Stimulated activated CD8-positive, alpha-beta memory T cell treated with anti-CD3 and anti-CD28 coated beads, Interleukin-15, amount 100 ng/mL, for 1 hour (primary cell): ENCODE results near the gene SLC6A13.

Source experiments
- DNase-seq: peaks from one replicate; pipeline ENCODE4 v3.0.0-alpha.2; 2020; ENCODE audit warnings: low read depth

SLC6A13 gene

DNA sequence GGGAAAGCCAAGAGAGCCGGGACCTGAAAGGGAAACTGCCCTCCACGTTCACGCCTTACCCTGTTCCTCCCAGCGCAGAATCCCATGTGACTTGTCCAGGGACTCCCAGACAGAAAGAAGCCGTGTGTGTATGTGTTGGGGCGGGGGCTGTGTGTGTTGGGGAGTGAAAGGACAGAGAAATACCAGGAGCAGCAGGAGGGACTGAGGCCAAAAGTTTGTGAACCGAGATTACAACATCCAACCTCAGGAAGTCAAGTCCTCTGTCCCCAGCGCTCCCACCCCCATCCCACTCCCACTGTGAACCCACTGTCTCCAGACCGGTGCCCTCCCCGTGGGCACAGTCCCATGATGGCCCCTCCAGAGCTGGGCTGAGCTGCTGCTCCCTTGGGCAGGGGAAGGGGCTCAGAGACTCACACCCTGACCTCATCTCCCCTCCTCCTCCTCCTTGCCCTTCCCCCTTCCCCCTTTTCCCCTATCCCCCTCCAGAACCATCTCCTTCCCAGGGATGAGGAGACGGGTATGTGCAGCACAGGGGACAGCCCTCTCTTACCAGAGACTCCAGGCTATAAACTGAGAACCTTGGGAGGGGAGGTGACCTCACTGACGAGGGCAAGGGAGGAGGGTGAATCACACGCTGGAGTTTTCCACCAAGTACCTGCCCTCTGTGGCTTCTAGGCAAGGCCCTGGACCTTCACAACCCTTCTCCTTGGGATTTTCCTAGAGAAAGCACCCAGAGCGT, 48.5 kb downstream of the SLC6A13 start, which contains the start of gene SLC6A12:
SLC6A12 (minus strand) TSS at position 155 of the 739 bp plus-strand sequence. CDS start 4,171 bp downstream, outside the sequence.
- DNase-seq, result no peak

DNA sequence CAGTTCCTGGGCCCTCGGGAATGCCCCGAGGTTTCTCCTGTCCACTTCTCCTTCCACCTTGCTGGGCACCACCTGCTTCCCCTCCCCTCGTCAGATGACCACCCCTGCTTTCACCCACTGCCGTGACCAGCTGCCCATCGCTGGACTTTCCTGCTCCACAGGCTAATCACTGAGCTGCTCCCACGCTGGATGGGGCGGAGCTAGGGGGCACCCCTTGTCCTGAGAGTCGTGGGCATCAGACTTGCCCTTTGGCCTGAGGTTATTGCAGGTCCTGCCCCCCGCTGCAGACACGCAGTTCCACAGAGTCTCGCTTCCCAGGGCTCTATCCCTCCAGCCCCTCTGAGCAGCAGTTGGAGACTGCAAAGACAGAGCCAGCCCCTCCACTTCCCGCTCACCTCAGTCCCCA, 49.1 kb downstream of the SLC6A13 start:
- DNase-seq, result no peak

DNA sequence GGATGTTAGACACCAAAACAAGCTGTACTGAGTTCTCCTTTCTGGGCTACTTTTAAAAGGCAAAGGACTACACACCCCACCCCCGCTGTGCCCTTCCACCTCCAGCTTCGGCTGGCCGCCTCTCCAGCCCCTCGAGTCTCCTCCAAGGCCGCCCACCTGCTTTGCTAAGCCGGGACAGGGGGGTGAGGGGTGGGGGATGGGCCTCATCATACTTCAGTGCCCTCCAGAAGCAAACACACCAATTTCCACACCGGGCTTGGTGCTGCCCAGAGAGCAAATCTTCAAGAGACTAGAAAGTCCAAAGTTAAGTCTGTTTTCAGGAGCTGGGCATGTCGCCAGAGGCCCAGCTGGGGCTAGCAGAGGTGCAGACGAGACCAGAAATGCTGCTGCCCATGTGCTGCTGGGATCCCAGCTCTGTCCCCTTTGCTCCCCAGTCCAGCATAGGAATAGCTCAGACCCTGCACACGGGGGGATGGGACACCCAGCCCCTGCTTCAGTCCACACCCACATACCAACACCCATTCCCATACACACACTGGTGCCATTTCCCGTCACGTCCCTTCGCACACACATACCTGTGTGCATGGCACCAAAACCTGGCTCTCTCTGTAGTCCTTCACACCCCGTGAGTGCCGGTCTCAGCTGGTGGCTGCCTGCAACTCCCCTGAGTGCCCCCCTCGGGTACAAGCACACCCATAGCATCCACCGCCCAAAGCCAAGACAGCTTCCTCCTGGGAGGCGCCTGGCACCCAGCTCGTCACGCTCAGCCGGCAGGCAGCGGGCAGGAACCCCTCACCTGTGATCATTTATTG, 49.7 kb downstream of the SLC6A13 start:
- DNase-seq, result no peak

DNA sequence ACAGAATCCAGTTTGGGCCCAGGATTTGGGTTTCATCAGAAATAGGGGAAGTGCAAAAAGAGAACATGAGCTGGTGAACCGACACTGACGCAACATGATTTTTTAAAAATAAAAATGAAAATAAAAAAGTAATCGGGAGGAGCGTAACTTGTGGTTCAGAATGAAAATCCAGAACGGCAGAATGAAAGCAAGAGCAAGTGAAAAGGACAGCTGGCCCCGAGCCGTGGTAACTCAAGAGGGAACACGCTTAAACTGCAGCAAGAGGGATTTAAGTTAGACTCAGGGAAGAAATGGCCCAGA, 50.3 kb downstream of the SLC6A13 start:
- DNase-seq, result no peak

DNA sequence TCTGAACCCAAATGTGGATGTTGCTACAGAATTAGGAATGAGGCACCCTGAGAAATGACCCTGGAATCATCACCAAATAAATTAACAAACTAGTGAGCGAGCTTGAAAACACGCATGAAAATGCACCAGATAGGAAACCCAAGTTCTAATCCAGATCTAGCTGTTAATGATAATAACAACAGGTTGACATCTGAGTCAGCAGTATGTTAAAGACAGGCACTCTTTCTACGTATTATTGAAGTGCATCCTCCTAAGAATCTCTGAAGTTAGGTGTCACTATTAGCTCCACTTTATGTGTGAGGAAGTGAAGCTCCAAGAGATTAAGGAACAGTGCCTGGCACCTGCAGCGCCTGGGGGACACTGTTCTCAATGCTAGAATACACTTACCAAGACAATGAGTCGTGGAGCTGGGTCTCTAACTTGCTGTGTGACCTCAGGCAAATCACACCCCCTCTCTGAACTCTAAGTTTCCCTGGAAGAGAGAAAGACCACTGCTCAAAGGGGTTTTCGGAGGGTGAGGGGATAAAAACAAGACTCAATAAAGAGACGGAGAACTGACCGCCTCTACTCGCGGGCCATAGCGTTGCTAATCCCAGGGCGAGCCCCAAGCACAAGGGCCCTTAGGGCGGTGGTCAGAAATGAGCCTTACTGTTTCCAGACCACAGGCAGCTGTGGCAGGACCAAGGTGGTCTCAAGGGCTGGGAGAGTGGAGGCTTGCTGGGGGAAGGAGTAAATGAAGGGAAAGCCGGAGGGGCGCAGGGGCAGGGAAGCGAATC, 50.8 kb downstream of the SLC6A13 start:
- no peak for DNase-seq

DNA sequence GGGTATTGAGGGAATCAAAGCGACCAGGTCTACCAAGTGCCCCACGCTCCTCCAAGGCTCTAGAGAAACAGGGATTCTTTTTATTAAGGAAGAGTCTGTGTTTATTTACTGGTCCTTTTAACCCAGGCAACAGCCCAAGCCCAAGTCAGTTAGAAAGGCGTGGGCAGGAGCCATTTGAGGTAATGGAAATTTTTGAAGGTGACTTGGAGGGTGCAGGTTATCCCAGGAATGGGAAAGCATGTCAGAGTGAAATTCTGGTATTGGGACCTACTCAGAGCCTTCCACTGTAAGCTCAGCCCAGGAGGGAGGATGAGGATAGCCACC, 51.5 kb downstream of the SLC6A13 start:
- DNase-seq, result no peak

DNA sequence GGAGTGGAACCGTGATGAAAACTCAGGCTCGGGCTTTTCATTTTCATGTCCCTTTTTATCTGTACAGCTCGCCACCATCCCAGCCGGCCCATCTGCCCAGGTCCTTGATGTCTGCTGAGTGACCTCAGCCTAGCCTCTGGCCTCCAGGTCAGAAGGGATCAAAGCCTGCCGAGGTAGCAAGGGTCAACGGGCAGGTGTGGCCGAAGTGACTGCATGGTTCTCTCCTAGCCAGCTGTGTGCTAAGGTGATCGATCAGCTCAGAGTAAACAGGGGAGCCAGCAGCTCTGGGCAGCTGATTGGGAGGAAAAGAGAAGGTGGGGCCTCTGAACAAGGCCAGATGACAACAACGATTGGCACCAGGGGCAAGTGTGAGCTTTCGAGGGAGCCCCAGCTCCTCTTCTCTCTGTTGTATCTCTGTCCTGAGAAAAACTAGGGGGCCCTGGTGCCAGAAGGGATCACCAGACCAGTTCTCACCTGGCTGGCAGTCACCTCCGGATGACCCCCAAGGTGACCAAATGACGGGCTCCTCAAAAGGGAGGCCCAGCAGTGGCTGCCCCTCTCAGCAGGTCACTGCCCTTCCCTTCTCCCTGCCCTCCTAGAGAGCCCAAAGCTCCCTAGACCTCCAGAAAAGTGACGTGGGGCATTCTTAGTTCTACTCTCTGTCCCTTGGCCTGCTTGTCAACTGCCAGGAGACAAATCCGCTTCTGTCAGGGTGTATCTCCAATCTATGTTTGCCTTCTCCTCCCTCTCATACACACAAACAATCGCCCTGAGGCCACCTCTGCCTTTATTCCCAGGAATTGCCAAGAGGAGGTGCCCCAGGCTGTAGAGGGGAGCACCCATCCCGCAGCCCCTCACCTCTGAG, 52.1 kb downstream of the SLC6A13 start:
- no peak for DNase-seq

DNA sequence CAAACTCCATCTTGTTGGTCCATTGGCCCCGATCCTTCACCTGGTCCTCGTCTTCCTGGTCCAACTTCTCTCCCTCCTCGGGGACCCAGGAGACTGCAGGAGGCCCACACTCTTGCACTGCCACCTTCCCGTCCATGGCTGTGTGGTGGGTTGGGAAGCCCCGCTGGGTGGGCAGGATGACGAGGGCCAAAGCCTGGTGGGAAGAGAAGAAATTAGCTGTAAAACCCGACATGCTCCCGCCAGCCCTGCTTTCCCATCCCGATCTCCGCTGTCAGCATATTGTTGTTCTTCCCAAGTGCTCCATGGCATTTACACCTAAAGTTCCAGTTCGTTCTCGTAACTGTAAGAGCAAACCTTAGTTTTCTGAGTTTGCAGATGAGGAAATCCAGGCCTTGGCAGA, 52.8 kb downstream of the SLC6A13 start:
- no peak for DNase-seq

DNA sequence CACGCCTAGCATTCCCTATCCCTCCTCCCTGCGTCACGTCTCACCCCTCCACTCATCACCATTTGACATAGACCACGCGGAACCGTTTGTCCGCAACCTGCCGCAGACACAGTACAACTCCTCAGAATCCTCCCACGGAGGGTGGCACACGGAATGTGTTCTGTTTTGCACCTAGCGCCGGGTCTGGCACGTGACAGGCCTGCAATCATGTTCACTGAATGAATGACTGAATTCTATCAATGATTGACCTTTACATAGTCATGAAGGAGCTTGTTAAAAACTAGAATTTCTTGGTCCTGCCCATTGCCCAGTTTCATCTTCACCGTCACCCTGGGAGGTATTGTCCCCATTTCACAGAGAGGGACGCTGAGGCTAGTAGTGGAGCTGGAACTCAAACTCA, 53.4 kb downstream of the SLC6A13 start:
- no peak for DNase-seq

DNA sequence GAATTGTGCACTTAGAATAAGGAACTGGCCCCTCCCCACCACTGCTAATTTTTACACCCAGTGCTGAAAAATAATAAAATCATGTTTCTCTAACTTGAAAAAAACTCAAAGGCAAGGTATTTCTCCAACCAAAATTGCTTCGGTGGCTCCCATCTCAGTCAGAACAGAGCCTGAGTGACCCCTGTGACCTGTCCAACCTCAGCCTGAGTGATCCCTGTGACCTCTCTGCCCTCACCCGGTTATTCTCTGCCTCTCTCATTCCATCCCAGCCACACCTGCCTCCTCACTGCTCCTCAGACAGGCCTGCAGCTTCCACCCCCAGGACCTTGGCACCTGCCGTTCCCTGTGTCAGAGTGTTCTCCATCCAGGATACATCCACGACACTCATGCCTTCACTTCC, 53.8 kb downstream of the SLC6A13 start:
- DNase-seq, result no peak

DNA sequence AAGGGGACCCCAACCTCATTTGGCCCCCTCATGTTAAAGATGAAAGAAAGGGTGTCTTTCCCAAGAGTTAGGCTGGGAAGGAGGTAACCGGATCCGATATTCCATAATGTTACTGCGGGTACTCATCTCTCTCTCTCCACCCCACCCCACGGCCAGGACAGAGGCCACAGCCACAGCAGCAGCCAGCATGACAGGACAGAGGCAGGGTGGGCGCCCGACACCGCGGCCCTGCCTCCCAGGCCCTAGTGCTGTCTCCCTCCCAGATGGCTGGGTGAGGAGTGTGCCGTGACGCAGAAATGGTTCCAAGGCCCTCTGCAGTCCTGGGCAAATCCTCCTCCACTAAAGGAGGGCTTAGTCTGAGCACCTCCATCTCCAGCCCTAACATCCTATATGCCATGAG, 54.8 kb downstream of the SLC6A13 start:
- no peak for DNase-seq

DNA sequence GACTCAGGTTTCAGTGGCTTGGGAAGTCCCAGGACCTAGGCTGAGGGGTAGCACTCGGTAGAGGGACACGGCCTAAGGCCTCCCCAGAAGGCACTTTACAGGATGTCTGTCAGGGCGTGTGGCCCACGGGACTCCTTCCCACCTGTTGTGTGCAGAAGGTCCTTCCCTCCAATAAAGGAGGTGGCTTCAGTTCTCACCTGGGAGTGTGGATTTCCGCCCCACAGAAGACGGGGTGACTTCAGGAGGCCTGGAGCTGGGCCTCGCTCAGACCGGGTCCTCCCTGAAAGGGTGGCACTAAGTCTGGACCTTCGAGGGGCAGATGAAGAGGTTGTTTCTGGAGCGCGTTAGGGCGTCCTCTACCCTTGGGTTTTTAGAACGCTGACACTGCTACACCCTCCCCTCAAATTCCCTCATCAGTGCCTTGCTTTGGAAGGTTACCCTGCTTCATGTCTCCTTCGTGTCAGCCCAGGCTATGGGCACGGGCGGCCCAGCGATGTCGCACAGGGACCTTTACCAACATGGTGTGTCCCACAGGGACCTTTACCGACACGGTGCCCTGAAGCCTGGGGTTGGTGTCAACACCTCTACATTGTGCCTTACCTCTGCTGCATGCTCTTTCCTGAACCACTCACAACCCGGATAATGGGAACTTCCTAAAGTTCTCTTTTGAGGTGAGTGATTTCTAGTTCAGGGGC, 55.7 kb downstream of the SLC6A13 start:
- DNase-seq, result no peak

DNA sequence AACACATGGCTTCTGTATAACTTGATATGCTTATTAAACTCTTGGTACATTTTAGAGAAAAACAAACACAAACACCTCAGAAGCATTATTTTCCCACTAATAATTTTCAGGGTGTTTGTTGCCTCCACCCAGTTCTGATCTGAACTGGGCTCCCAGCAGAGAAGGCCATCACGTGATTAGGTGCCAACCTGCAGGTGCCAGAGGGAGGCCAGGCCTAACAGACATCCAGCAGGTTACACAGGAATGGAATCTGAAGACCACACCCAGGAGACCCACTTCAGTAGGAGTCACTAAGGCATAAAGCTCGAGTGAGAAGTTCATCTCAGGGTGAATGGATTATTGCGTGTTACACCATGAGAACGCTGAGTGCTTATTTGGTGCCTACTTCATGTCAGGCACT, 57.6 kb downstream of the SLC6A13 start:
- DNase-seq, result no peak

DNA sequence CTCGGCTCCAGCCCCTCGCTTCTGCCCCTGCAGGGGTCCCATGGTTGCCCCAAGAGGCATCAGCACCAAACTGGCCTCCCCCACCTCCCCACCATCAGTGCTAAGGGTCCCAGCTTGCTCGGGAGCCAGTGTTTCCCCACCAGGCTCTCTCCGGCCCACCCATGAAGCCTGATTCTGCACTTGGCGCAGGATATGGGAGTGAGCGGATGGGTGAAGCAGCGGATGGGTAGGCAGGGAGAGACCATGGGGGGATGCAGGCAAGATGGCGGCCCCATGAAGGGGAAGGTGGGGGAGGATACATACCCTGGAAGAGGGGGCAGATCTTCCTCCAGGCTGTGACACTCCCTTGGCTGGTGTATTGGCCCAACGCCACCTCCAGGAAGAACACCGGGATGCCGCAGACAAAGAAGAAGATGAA, 58.4 kb downstream of the SLC6A13 start:
- DNase-seq, result no peak

DNA sequence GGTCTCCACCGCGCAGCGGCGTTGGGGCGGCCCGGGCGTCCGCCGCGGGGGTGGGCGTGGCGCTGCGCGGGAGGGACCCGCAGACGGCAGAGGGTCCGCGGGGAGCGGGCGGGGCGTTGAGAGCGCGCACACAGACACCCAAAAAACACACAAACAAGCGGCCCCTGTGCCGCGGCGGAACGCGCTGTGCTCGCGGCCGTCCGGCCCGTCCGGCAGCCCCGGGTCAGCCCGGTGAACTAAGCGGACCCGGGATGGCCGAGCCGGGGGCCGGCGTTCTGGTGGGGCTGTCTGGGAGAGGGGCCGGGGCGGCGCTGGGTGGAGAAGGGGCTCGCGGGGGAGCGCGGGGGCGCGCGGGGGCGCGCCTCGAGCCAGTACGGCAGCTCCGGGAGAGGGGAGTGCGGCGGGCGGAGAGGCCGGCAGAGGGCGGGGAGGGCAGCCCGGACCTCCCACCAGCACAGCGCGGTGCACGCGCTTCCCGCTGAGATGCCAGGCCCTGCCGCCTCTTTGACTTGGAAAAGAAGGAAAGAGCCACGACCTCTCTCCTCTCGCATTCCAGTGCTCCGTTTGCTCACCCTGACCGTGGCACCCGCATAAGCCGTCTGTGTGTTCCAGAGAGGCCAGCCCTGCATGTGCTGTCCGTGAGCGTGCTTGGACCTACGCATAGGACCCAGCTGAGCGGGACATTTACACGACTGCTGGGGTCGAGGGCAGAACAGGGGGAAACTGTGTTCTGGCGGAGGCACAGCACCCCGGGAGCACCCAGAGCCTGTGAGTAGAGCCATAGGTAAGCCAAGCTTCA, 59.0 kb downstream of the SLC6A13 start:
- DNase-seq, result no peak

DNA sequence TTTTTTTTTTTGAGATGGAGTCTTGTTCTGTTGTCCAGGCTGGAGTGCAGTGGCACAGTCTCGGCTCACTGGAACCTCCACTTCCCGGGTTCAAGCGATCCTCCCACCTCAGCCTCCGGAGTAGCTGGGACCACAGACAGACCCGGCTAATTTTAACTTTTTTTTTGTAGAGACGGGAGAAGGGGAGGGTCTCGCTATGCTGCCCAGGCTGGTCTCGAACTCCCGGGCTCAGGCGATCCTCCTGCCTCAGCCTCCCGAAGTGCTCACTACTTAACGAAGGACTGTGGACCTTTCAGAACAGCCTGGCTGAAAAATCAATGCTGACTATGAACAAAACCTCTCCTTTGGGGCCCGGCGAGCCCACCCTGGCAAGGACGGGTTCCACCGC, 59.6 kb downstream of the SLC6A13 start:
- DNase-seq, result no peak

DNA sequence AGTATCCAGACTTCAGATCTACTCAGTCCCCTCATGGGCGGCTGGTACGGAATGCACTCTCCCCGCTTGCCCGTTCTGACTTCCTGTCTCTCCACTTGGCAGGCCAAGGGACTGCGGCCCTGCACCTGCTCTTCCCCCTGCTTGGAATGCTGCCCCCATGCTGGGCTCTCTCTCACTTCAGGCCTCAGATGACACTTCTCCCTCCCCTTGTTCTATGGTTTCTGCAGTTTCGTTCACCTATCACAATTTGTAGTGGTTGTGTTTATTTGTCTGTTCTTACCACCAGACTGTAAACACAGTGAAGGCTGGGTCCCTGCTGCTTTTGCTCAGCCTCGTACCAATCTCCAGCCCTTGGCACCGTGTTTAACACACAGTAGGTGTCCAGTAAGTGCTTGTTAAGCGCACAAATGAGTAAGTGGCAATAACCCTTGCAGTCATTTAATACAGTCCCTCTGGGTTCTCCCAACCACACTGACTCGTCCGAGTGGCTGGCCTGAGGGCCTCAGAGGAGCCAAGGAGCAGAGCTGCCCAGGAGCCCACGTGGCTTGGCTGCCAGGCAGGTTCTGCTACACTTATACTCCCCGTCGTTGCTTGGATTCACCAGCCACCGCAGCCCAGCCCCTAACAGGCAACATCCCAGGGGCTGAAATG, 60.4 kb downstream of the SLC6A13 start:
- no peak for DNase-seq

DNA sequence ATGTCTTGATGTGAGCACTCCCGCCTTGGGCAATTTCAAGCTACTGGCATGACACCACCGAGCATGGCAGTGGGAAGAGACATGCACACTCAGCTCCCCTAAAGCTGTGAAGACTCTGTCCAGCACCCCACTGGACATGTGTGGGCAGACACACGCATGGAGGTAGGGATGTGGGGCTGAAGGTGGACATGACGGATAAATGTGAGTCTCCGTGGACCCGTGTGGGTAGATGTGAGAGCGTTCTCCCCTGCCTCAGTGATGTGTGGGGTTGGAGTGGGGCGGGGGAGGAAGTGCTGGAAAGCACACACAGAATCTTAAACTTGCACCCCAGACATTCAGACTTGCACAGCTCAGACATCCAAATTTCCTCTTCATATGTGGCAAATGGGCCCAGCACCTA, 61.3 kb downstream of the SLC6A13 start:
- no peak for DNase-seq

DNA sequence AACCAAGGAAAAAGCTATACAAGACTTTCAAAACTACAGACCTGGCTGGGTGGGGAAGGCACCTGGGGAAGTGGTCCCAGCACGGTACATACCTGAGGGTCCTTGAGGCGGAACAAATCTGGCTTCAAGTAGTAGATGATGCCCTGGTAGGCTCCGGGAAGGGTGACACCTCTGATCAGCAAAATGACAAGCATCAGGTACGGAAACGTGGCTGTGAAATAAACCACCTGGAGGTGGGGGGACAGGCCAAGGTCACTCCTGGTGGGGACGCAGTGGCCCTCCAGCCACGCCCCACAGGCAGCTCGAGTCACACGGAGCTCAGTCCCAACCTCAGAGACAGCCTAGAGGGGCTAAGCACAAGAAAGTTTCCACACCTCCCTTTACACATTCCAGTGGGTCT, 63.9 kb downstream of the SLC6A13 start:
- no peak for DNase-seq
